ENCODE data around the gene TMCC1.
"Not testable (repeated sequence)": the region's sequence is repeated elsewhere in the genome, so short reads cannot be mapped to it uniquely, and the experiment has no call there.

TMCC1 gene

DNA sequence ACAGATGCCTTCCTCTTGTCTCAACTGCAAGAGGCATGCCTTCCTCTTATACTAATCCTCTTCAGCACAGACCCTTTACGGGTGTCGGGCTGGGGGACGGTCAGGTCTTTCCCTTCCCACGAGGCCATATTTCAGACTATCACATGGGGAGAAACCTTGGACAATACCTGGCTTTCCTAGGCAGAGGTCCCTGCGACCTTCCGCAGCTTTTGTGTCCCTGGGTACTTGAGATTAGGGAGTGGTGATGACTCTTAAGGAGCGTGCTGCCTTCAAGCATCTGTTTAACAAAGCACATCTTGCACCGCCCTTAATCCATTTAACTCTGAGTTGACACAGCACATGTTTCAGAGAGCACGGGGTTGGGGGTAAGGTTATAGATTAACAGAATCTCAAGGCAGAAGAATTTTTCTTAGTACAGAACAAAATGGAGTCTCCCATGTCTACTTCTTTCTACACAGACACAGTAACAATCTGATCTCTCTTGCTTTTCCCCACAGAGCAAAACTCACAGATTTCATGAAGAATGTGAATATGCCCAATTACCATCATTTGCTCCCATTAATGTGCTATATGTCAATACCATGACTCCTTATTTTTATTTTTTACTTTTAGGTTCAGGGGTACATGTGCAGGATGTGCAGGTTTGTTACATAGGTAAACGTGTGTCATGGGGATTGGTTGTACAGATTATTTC is 251.8 kb downstream of the TMCC1 start:
- DNase-seq: not testable (repeated sequence)

DNA sequence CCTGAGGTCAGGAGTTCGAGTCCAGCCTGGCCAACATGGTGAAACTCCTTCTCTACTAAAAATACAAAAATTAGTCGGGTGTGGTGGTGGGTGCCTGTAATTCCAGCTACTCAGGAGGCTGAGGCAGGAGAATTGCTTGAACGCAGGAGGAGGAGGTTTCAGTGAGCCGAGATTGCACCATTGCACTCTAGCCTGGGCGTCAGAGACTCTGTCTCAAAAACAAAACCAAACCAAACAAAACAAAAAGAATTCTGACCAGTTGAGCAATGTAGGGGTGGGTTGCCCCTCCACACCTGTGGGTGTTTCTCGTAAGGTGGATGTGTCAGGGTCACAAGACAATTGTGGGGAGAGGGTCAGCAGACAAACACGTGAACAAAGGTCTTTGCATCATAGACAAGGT is 252.5 kb downstream of the TMCC1 start:
- not testable (repeated sequence) for DNase-seq

DNA sequence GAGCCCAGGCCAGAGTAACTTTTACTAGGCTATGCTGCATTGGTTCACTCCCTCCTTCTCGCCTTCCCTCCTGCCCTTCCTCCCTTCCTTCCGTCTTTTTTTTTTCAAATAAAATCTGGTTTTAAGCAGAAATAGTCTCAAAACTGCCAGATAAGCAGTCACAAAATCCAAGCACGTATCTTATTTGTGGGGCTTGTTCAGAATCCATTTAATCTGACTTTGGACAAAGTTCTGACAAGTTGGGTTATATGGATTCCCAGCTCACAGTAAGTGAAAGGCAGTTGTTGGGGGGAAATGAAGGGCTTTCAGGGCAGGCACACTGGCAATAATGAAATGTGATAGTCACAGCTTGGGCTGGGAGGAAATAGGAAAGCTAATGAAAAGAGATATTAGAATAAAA is 255.0 kb downstream of the TMCC1 start:
- DNase-seq: no peak

DNA sequence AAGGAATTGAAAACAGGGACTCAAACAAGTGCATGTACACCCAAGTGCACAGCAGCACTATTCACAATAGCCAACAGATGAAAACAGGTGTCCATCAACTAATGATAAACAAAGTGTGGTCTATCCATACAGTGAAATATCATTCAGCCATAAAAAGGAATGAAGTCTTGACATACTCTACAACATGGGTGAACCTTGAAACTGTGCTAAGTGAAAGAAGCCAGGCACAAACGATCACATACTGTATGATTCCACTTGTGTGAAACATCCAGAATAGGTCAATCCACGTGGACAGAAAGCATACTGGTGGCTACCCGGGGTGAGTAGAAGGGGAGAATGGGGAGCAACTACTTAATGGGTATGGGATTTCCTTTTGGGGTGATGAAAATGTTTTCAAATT is 257.4 kb downstream of the TMCC1 start:
- no peak for DNase-seq

DNA sequence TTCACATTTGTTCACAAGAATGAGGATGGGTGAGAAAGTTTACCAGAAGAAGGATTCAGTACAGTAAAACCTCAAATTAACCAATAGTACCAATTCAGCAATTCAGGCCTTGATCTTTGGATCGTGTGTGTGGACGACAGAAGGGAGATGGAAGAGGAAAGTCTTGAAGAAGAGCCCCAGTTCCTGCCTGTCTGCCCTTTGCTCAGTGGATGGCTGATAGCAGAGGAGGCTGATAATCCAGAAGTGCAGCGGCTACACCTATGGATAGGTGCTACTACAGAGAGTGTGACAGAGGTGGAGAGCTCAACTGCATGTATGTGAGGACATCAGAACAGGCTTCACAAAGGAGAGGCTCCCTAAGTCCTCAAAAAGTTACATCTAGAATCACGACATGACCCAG is 257.9 kb downstream of the TMCC1 start:
- no peak for DNase-seq

DNA sequence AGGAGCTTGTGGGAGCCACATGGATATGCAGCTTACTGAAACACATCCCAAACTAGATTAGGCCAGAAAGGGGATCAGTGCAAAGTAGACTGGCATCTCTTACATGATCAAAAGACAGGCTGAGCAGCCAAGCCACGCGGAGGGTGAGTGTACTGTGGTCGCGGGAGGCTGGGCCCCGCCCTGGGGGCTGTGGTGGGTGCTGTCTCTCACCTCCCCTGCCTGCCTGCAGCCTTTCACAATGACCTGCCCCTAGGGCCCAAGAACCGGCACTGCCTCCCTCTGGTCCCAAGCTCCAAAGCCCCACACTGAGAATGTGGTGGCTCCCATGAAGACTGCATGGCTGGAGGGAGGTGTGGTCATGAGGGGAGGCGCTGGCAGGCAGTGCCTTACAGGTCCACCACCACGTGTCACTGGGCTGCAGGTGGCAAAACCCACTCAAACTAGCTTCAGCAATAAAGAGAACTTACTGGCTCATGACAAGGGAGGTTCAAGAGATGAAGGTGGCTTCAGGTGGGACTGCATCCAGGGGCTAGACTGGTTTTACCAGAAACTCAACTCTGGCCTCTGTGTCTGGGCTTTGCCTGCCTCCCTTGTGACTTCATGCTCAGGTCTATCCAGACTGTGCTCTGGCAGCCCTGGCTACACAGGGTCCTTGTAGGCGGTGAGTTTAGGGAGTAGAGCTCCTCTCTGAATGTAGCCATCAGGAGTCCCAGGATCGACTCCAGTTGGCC is 259.6 kb downstream of the TMCC1 start:
- DNase-seq: peak; percentile 82 to 97

DNA sequence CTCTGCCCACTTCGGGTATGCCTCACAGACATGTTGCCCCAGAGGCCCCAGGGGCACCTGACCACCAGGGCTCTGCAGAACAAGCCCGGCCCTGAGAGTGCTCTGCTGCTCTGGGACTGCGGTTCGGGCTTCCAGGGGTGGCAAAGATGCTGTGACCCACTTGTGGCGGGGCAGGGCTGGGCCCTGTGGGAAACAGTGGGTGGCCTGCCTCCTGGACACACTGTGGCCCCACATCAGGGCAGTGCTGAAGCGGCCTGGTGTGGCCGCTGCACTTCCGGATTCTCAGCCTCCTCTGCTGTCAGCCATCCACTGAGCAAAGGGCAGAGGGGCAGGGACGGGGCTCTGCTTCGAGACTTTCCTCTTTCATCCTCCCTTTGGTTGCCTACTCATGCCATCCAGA is 260.5 kb downstream of the TMCC1 start:
- DNase-seq: no peak

DNA sequence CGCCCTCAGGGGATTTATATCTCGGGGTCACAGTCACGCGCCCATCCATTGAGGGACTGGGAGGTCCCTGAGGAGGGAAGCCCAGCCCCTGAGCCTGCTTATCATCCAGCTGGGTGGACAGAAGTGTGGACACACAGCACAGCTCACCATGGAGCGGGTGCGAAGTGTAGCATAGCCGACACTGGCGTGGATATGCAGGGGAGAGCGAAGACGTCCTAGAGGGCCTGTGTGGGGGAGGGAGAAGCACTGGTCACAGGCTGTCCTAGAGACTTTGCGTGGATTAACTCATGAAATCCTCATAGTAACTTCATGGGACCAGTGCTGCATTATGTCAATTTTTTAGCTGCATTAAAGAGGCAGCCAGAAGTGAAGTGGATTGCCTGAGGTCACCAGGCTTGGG is 261.0 kb downstream of the TMCC1 start:
- no peak for DNase-seq

DNA sequence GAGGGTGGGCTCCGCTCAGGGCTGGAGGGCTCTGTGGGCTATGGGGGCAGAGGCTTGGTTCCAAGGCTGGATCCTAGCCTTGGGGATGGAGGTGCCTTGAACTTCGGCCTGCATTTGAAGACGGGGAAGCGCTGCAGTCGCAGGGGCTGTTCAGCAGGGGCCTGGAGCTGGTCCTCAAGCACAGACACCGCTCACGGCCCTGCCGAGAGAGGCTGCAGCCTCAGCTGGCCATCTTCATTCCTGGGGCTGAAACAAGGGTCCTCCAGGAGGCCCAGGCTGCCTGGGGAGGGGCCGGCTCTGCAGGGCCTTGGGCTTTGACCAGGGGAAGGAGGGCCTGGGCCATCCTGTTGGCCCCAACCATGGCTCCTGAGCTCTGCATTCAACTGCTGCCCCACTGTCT is 261.5 kb downstream of the TMCC1 start:
- DNase-seq: no peak

DNA sequence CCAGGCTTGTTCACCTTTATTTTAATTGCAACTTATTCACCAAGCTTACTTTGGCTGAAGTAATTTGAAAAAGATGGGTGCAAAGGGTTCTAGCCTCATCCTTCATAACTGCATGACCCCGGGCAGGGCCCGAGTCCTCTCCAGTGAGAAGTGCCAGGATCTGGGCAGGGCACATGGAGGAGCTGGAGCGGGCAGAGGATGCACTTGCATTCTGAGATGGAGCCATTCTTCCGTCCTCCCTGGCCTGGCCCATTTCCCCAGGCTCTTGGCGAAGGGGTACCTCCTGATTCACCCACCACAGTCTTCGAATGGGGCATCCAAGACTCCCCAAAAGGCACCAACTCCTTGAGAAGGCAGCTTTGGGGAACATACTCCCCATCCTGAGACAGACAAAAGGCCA is 264.5 kb downstream of the TMCC1 start:
- DNase-seq: no peak

DNA sequence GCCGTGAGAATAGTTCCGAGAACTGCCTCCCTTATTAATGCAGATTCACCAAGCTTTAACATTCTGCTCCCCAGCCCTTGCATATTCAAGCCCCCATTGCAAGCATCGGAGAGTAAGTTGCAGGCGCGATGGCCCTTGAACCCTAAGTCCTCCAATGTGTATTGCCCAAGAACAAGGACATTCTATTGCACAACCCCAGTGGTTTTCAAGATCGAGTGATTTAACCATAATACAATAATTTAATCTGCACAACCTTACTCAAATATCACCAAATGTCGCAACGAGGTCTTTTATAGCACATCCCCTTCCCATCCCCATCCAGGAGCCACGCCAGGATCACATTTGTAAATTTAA is 265.4 kb downstream of the TMCC1 start:
- no peak for DNase-seq

DNA sequence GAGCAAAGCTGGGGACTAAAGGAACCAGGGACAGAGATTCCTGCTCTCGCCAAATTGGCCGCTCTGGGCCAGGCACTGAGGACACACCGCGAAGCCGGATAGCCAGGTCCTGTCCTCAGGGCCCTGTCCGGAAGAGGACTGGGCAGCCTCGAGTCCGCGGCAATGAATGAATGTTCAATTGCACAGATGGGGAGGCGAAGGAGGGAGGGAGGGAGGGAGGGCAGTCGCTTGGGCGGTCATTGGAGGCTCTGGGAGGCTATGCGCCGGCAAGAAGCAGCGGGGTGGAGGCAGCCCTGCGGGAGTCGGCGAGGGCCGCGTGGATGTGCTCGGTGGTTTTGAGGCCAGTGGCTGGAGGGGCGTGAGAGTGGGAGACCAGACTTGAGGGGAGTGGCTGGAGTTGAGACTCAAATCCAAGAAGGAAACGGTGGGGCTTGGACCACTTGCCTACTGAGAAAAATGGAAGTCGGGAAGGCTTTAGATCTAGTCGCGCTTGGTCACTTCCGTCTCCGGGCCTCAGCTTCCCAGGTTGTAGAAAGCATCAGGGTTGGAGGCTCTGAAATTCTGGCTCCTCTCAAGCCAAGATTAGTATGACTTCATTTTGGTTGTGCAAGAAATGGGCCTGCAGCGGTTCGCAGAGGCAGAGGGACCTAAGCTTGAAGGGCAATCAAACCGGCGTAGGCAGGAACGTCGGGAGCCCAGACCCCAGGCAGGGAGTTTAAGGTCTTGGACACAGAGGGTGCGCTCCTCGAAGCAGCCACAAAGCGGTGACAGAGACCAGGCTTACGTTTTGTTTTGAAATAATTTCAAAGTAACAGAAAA is 266.0 kb downstream of the TMCC1 start:
- peak; percentile 71 to 91 for DNase-seq

DNA sequence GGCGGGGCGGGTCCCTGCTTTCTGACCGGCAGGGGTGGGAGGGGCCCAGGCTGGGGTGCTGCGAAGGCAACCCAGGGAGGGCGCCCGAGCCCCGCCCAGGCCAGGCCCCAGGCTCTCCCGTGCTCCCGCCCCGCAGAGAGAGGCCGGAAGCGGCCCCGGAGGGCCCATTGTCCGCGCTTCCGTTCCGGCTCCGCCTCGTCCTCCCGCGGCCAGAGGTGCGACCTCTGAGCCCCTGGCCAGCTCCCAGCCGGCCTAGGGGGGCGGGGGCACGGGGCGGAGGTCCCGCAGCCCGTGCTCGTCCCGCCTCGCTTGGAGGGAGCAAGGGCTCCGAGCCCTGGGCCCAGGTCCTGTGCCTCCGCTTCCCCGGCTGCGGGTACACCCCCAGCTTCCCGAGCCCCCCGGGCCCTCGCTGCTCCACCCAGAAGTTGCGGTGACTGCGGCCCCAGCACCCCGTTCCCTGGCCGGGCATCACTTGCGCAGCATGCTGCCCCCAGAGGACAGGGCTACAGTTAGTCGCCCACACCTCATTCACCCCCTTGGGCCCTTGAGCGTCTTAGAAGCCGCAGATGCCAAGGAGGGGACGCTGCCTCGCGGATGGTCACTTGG is 266.7 kb downstream of the TMCC1 start:
- DNase-seq: peak; percentile 80 to 92

DNA sequence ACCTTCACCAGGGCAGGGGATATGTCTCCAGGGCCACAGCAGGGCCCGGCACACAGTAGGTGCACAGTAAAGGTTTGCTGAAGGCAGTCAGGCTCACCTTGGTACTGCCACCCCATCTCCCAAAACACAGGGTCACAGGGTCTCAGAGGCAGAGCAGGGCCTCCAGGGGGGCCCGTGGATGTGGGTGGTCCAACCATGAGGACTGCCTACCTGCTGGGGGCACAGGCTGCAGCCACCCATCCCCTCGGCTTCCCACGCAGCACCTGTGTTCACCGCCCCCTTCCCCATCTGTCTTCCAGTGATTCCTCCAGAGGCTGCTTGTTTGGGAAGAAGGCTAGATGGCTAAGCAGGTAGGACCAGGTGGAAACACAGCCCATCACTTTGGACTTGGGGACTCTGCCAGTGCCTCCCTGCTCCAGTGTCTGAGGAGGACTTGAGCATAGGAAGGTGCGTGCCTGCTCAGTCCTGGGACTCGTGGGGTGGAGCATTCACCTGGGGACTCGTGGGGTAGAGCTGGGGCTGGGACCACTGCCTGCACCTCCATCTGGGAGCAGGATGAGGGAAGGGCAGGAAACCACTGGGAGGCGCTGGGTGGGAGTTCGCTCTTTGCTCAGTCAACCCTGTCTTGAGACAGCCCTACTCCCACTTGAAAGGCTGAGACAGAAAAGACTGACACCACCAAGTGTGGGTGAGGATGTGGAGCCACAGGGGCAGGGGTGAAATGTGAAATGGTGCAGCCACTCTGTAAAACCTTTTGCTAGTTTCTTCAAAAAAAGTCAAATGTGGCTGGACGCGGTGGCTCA is 268.2 kb downstream of the TMCC1 start:
- DNase-seq: peak; percentile 25 to 48

DNA sequence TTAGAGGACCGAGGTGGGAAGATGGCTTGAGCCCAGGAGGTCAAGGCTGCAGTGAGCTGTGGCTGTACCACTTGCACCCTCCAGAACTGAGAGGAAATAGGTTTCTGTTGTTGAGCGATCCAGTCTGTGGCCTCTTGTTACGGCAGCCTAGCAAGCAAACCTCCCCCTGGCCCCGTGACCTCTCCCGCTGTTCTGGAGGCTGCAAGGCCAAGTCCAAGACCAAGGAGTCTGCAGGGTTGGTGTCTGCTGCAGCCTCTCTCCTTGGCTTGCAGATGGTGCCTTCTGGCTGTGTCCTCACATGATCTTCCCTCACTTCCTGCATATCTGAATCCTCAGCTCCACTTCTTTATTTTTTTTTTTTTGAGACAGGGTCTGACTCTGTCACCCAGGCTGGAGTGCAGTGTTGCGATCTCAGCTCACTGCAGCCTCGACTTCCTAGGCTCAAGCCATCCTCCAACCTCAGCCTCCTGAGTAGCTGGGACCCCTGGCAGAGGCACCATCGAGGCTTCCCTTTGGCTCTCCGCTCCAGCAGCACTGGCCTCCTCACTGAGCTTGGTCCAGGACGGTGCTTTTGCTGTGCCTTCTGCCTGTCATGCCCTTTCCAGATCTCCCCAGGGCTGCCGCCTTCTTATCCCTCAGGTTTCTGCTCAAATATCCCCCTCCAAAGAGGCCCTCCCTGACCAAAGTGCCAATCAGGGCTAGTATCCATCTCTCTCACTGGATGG is 269.0 kb downstream of the TMCC1 start:
- no peak for DNase-seq

DNA sequence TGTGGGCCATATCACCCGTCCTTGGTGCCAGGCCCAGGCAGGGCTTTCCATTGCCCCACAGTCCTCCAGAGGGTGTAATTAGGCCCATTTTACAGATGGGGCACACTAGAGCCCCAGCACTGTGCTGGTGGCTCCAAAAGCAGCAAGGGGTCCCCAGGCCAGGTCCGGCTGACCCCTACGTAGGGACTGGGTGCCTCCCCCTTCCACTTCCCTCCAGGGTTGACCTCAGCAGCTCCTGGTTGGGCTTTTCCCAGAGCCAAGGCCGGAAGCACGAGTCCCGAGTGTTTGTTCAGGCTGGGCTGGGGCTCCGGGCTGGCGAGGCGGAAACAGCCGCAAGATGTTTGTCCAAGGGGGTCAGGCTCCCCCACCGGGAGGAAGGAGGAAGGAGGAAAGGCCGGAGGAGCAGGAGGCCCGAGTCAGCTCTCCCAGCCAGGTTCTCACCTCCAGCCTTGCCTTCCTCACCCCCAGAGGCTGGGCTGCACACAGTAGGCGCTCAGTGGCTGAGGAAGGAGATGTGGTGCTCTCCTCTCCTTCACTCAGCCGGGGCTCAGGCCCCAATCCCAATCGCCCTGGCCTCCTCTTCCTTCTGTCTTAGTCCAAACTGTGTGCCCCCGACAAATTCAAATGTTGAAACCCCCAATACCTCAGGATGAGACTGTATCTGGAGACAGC is 269.9 kb downstream of the TMCC1 start:
- DNase-seq: no peak

DNA sequence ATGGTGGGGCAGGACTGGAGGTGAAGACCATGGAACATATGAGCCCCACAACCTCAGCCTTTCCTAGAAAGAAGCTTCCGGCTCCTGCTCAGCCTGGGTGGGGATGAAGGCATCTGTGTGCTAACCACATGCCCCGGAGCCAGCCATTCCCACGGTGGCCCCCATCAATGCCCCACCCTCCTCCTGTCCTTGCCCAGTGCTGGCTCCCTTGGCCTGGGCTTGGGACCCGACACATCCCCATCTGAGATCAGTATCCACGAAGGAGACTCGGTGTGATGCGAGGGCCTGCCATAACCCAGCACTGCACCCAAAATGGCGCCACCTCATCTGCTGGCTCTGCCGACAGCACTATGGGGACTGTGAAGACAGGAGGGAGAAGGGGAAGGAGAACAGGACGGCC is 270.6 kb downstream of the TMCC1 start:
- DNase-seq: no peak

DNA sequence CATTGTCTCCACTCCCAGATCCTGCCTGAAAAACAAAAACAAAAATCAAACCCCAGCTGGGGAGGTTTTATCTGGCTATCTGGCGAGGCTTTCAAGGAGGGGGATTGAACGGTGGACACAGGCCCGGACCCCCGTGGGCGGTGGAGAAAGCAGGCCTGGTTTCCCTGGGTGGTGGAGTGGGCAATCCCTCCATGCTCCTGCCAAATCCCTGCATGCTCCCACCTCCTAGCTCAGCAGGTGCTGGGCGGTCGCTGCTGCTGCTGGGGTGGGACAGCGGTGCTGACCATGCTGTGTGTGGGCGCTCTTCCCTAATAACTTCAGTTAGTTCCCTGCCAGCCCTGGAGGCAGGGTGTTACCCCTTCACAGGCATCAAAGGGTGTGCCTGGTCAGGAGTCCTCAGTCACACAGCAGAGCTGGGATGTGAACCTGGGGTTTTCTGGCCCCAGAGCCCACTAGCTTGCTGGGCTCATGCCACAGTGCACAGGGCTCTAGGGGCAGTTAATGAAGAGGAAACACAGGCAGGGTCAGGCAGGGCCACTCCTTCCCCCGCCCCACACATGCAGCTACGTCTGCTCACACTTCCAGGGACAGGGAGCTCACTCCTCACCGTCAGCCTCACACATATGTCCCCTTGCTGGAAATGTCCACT is 271.2 kb downstream of the TMCC1 start:
- DNase-seq: no peak

DNA sequence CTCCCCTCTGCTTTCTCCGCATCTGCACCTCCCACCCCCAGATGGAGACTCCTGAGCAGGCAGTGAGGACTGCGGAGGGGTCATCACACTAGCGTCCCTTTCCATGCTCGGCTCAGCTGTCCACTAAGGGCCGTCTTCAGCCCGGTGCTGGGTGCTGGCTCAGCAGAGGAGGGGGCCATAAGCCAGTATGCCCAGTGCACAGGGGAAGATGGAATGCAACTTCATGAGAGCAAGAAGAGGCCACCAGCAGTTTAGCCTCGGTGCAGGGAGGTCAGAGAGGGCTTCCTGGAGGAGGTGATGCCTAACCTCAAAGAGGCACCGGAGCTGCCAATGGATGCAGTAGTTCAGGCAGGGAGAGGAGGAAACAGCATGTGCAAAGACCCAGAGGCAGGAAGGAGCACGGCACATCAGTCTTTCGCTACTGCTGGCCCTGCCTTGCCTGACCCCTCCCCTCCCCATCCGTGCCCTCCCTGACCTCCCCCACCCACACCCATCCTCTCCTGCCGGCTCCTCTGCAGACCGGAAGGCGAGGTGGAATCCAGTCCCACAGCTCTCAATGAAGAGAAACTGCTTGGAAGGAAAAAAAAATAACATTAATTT is 271.8 kb downstream of the TMCC1 start:
- DNase-seq: no peak

DNA sequence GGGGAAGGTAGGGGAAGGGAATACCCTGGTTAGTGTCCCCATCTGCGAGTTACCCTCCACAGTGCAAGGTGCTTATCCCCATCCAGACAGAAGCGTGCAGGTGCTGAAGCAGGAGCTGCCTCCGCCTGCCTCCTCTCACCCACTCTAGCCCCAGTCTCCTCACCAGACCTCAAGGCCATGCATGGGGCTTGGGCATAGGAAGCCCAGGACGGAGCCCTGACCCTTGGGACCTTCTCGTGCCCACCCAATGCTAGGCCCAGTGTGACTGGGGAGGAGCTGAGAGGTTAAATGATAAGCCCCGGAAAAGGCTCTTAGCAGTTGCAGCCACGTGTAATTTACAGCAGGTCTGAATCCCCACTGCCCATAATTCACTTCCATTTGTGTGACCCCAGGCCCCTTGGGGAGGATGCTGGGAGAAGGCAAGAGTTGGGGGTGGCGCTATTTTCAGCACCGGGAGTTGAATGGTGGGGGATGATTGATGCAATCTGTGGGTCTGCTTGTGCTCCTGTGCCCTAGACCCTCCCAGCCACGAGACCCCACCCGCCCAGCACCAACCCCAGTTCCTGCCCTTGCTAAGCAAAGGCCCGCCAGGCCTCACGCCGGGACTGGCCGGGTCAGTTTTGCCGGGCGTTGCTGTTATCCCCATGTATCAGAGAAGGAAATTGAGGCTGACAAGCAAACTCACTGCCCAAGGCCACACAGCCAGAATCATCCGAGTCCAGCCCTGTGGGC is 272.5 kb downstream of the TMCC1 start:
- DNase-seq: no peak

Data from NCI-H524 (cell line).